WERI-Rb-1 (cell line): ENCODE measurements around the gene ABHD1.
"Not testable (repeated sequence)": the region's sequence is repeated elsewhere in the genome, so short reads cannot be mapped to it uniquely, and the experiment has no call there.

Experiments
- DNase-seq: peaks from one replicate; pipeline ENCODE4 v3.0.0-alpha.2; 2020
- H3K27ac ChIP-seq: fragments of 250-450 bp; sonication (Bioruptor Pico); 2 replicates; pipeline ENCODE4 v1.5.1; 2020; ENCODE audit warnings: mild to moderate bottlenecking, moderate library complexity
- H3K27me3 ChIP-seq: fragments of 250-450 bp; sonication (Bioruptor Pico); 2 replicates; pipeline ENCODE4 v1.5.1; 2021; ENCODE audit warnings: mild to moderate bottlenecking, low read depth, moderate library complexity; ENCODE audit not compliant: insufficient read depth, severe bottlenecking
- H3K36me3 ChIP-seq: fragments of 250-450 bp; sonication (Bioruptor Pico); 2 replicates; pipeline ENCODE4 v1.5.1; 2020; ENCODE audit warnings: mild to moderate bottlenecking, moderate library complexity
- H3K4me3 ChIP-seq: 2 replicates; pipeline ENCODE4 v1.5.1; 2011; ENCODE audit warnings: low read depth, mild to moderate bottlenecking, control low read depth, low read length
- H3K9me3 ChIP-seq: fragments of 250-450 bp; sonication (Bioruptor Pico); 2 replicates; pipeline ENCODE4 v1.5.1; 2021; ENCODE audit warnings: mild to moderate bottlenecking, moderate library complexity; ENCODE audit not compliant: severe bottlenecking
- CTCF ChIP-seq: IDR thresholded peaks from 2 replicates; pipeline ENCODE4 v1.5.1; 2011; ENCODE audit warnings: low read depth, mild to moderate bottlenecking, control low read depth, inconsistent platforms, low read length

Gene ABHD1

GRCh38 chr2:27115519-27115918 lies 8.1 kb upstream of the ABHD1 start:
- H3K9me3 ChIP-seq: no peaks in the 10 kb centered on the region
- DNase-seq: no peak
- no peak for TF ChIP-seq CTCF
- H3K4me3 ChIP-seq: no peak overlapping the region
- H3K27me3 ChIP-seq: no peaks in the 10 kb centered on the region
- no peaks in the 10 kb centered on the region for H3K36me3 ChIP-seq
- H3K27ac ChIP-seq: no peak overlapping the region

- TF ChIP-seq CTCF: no peak
- Histone ChIP-seq H3K9me3 (no peaks in the 10 kb centered on the region), H3K36me3 (no peaks in the 10 kb centered on the region), H3K4me3 (peak overlapping the region; percentile 75), H3K27me3 (no peaks in the 10 kb centered on the region), H3K27ac (no peak overlapping the region)
- no peak for DNase-seq
Observed at GRCh38 chr2:27117995-27118524, 5.6 kb upstream of the ABHD1 start.

- Histone ChIP-seq H3K9me3 (no peaks in the 10 kb centered on the region), H3K4me3 (peak within 1 kb of the TSS; percentile 75), H3K36me3 (no peaks in the 10 kb centered on the region), H3K27me3 (no peaks in the 10 kb centered on the region), H3K27ac (no peak within 1 kb of the TSS)
- TF ChIP-seq CTCF: no peak
- DNase-seq: peak; percentile 56
Observed at GRCh38 chr2:27118525-27119329, 4.9 kb upstream of the ABHD1 start, which contains the start of gene CGREF1. CGREF1 (minus strand) TSS chr2:27119128; CDS start chr2:27104366, 14,762 bp downstream.

- H3K9me3 ChIP-seq, H3K36me3 ChIP-seq, DNase-seq, H3K27me3 ChIP-seq, H3K27ac ChIP-seq: not testable (repeated sequence)
- peak overlapping the region; percentile 75 for H3K4me3 ChIP-seq
Observed at GRCh38 chr2:27119330-27119670, 4.3 kb upstream of the ABHD1 start.

DNA sequence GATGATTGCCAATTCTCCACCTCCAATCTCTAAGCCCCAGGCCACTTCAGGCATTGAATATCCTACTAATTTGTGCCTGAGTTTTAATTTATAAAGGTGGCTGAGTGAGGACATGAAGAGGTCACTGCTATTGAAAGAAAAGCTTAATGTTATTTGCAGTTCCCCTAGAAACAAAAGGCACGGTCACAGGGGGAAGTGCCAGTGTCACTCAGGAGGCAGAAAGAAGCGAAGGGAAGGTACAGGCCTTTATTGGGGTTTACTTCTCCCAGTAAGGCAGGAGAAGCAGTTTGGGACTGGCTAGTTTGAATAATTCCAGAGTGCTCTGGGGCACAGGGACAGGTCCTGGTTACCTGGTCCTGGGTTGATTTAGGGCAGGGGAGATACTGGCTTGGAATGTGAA lies 1.7 kb upstream of the ABHD1 start:
- H3K27me3 ChIP-seq: no peaks in the 10 kb centered on the region
- no peak overlapping the region for H3K4me3 ChIP-seq
- no peak for TF ChIP-seq CTCF
- no peak for DNase-seq
- H3K9me3 ChIP-seq: no peaks in the 10 kb centered on the region
- no peaks in the 10 kb centered on the region for H3K36me3 ChIP-seq
- no peak overlapping the region for H3K27ac ChIP-seq

- Histone ChIP-seq H3K4me3 (peak overlapping the region; percentile 68), H3K27me3 (no peaks in the 10 kb centered on the region)
- TF ChIP-seq CTCF: no peak
Observed at GRCh38 chr2:27122791-27123190, 824 bp upstream of the ABHD1 start.

More at GRCh38 chr2:27122791-27123190, 824 bp upstream of the ABHD1 start:
- no peak for DNase-seq
- Histone ChIP-seq H3K36me3 (no peaks in the 10 kb centered on the region), H3K9me3 (no peaks in the 10 kb centered on the region), H3K27ac (no peak overlapping the region)
